ENCODE data around the gene FBXW4.

FBXW4 gene

GRCh38 chr10:101580486-101581399 is 114.2 kb downstream of the FBXW4 start:
- no peak for DNase-seq (ENCODE audit: low read depth)

- no peak for DNase-seq (ENCODE audit: low read depth)
These were observed 115.5 kb downstream of the FBXW4 start for GRCh38 chr10:101579516-101579870.

- no peak for DNase-seq (ENCODE audit: low read depth)
These were observed 116.0 kb downstream of the FBXW4 start for GRCh38 chr10:101578803-101579515.

GRCh38 chr10:101578192-101578591 is 116.8 kb downstream of the FBXW4 start:
- no peak for DNase-seq (ENCODE audit: low read depth)

- DNase-seq (ENCODE audit: low read depth): no peak
These were observed 117.7 kb downstream of the FBXW4 start for GRCh38 chr10:101577121-101577871.

- no peak for DNase-seq (ENCODE audit: low read depth)
These were observed 118.6 kb downstream of the FBXW4 start for GRCh38 chr10:101576211-101576863.

- DNase-seq (ENCODE audit: low read depth): no peak
These were observed 119.3 kb downstream of the FBXW4 start for GRCh38 chr10:101575580-101576210.

GRCh38 chr10:101575091-101575490 is 119.9 kb downstream of the FBXW4 start:
- DNase-seq (ENCODE audit: low read depth): no peak

GRCh38 chr10:101573885-101574753 is 120.9 kb downstream of the FBXW4 start:
- no peak for DNase-seq (ENCODE audit: low read depth)

- DNase-seq (ENCODE audit: low read depth): no peak
These were observed 122.2 kb downstream of the FBXW4 start for GRCh38 chr10:101572785-101573184.

GRCh38 chr10:101572126-101572525 is 122.8 kb downstream of the FBXW4 start:
- no peak for DNase-seq (ENCODE audit: low read depth)

- DNase-seq (ENCODE audit: low read depth): no peak
These were observed 123.6 kb downstream of the FBXW4 start for GRCh38 chr10:101571271-101571925.

- DNase-seq (ENCODE audit: low read depth): no peak
These were observed 124.3 kb downstream of the FBXW4 start for GRCh38 chr10:101570428-101571270.

GRCh38 chr10:101569622-101570427 is 125.1 kb downstream of the FBXW4 start:
- peak; percentile 13 for DNase-seq (ENCODE audit: low read depth)

- no peak for DNase-seq (ENCODE audit: low read depth)
These were observed 125.7 kb downstream of the FBXW4 start for GRCh38 chr10:101569323-101569621.

- no peak for DNase-seq (ENCODE audit: low read depth)
These were observed 126.8 kb downstream of the FBXW4 start for GRCh38 chr10:101568054-101568745.

- DNase-seq (ENCODE audit: low read depth): no peak
These were observed 127.6 kb downstream of the FBXW4 start for GRCh38 chr10:101567165-101568006.

All from HS-5 (cell line).